GM12878 (cell line): Measurements from ENCODE around the gene DNAJC17. TPM values are rescaled to one million over a fixed set of nuclear protein-coding genes. Genes with fewer than 3 reads are reported as not detected.

Source experiments
- ATAC-seq: fragments of 200-7000 bp; cut with Tn5 transposase; 3 replicates; pipeline ENCODE4 v1.9.1; 2020; ENCODE audit warnings: mild to moderate bottlenecking, moderate library complexity
- BruUV-seq: library from RNA; stranded (reverse); fragments of 400-500 nt; replicated peaks from 2 replicates; lab custom pipeline; 2021; lab: Mats Ljungman, UMichigan
- CTCF ChIA-PET: fragments of 300-600 bp; sonication (Branson Sonifier 250); formaldehyde crosslinking; extraction: SDS; loops from one replicate; lab custom pipeline; 2021; ENCODE audit warnings: inconsistent platforms; lab: Yijun Ruan, JAX
- POLR2A ChIA-PET: fragments of 350-600 bp; formaldehyde crosslinking; extraction: SDS; loops from one replicate; lab custom pipeline; 2021; ENCODE audit warnings: inconsistent platforms; lab: Charles Lee
- RAD21 ChIA-PET: fragments of 300-600 bp; sonication (Branson Sonifier 250); formaldehyde crosslinking; loops from one replicate; lab custom pipeline; 2023; ENCODE audit warnings: antibody characterized with exemption; ENCODE audit not compliant: unreplicated experiment; lab: Charles Lee
- SMC1A ChIA-PET: fragments of 300-600 bp; sonication (Branson Sonifier 250); formaldehyde crosslinking; loops from one replicate; lab custom pipeline; 2023; ENCODE audit not compliant: unreplicated experiment, uncharacterized antibody; lab: Charles Lee
- DNase-seq: peaks from one replicate; pipeline ENCODE4 v3.0.0-alpha.2; 2011; ENCODE audit warnings: low read depth, low spot score
- FAIRE-seq: peaks from 3 replicates; lab custom pipeline; 2011; peaks lifted over from hg19 to GRCh38; lab: Jason Lieb, UNC
- H2AFZ ChIP-seq: 2 replicates; pipeline ENCODE4 v1.6.0; 2011; ENCODE audit warnings: low read depth, low read length, control low read depth; ENCODE audit not compliant: control insufficient read depth
- H3K27ac ChIP-seq: 2 replicates; pipeline ENCODE4 v1.5.1; 2011; ENCODE audit warnings: control low read depth; ENCODE audit not compliant: control insufficient read depth, insufficient read depth
- H3K27me3 ChIP-seq, 2 experiments: replicated peaks in 1 of 2; 2 replicates each; pipeline versions ENCODE4 v1.6.0 to v1.6.1; 2011; ENCODE audit warnings: low read length in 1 of 2; ENCODE audit not compliant: control insufficient read depth in 2 of 2, insufficient read depth in 2 of 2
- H3K36me3 ChIP-seq, 2 experiments: 2 replicates each; pipeline ENCODE4 v1.5.1; 2011; ENCODE audit warnings: low read length in 1 of 2; ENCODE audit not compliant: control insufficient read depth in 2 of 2, insufficient read depth in 2 of 2
- H3K4me1 ChIP-seq: 2 replicates; pipeline ENCODE4 v1.6.1; 2011; ENCODE audit warnings: mild to moderate bottlenecking, low read length, moderate library complexity, mixed read lengths; ENCODE audit not compliant: control insufficient read depth, insufficient read depth
- H3K4me2 ChIP-seq: 2 replicates; pipeline ENCODE4 v1.6.0; 2011; ENCODE audit warnings: control low read depth; ENCODE audit not compliant: control insufficient read depth, insufficient read depth
- H3K4me3 ChIP-seq: fragments of 200-600 bp; sonication (generic); 2 replicates; pipeline ENCODE4 v1.5.1; 2016
- H3K79me2 ChIP-seq: 2 replicates; pipeline ENCODE4 v1.6.0; 2011; ENCODE audit warnings: low read length; ENCODE audit not compliant: control insufficient read depth, insufficient read depth
- H3K9ac ChIP-seq: 2 replicates; pipeline ENCODE4 v1.8.0; 2011; ENCODE audit warnings: low read length, control low read depth, mixed read lengths; ENCODE audit not compliant: control insufficient read depth, insufficient read depth
- H3K9me3 ChIP-seq: replicated peaks from 3 replicates; pipeline ENCODE4 v1.5.1; 2011; ENCODE audit warnings: mild to moderate bottlenecking, low read length; ENCODE audit not compliant: control insufficient read depth, insufficient read depth
- H4K20me1 ChIP-seq: 2 replicates; pipeline ENCODE4 v1.6.0; 2011; ENCODE audit not compliant: control insufficient read depth, insufficient read depth
- CBFB ChIP-seq: IDR thresholded peaks from 2 replicates; pipeline ENCODE4 v1.6.1; 2016; ENCODE audit warnings: antibody characterized with exemption, low read depth
- FOS ChIP-seq: IDR thresholded peaks from 3 replicates; pipeline ENCODE4 v1.6.1; 2011; ENCODE audit warnings: borderline replicate concordance; ENCODE audit not compliant: insufficient read length; ENCODE audit errors: extremely low read depth
- POU2F2 ChIP-seq: IDR thresholded peaks from 3 replicates; pipeline ENCODE4 v1.6.1; 2011; ENCODE audit warnings: low read depth, mild to moderate bottlenecking, low read length, borderline replicate concordance
- STAT3 ChIP-seq: IDR thresholded peaks from 2 replicates; pipeline ENCODE4 v1.6.1; 2011; ENCODE audit warnings: low read depth, low read length, improper control_type of control experiment
- TCF3 ChIP-seq: IDR thresholded peaks from 2 replicates; pipeline ENCODE4 v1.6.1; 2012; ENCODE audit warnings: low read depth, mild to moderate bottlenecking, low read length, borderline replicate concordance; ENCODE audit not compliant: insufficient read depth
- WGBS: methylation state at CpG from one replicate; pipeline ENCODE4 v1.1.6; 2016; ENCODE audit warnings: low lambda C conversion rate; ENCODE audit not compliant: insufficient replicate concordance, insufficient coverage; ENCODE audit errors: missing lambda C conversion rate; 5-methylcytosine and 5-hydroxymethylcytosine counted together
- in situ Hi-C: fragments of 300-500 bp; cut with MboI; formaldehyde crosslinking; loops from 9 replicates; pipeline ENCODE4 v1.14.3; 2018; ENCODE audit warnings: mixed read lengths
- intact Hi-C: fragments of 100-400 bp; cut with micrococcal nuclease; formaldehyde crosslinking; loops from one replicate; pipeline ENCODE4 v1.14.2; 2022; ENCODE audit not compliant: unreplicated experiment
- polyA plus RNA-seq, 11 experiments: library from polyadenylated mRNA; depleted of rRNA in 4 of 11; unstranded in 6 of 11; stranded (reverse) in 5 of 11; fragments of >200 nt; fragmentation: Nextera tagmentation in 4 of 11; fragmentation: Illumina TruSeq in 1 of 11; extraction: Ambion mirVana in 4 of 11; extraction: Trizol in 1 of 11; gene quantifications; 1 replicate in 1 of 11; 2 replicates in 10 of 11; pipeline versions ENCODE4 v1.2.1 to v1.2.3, GENCODE V29; 2011 to 2016; ENCODE audit warnings: inconsistent platforms in 2 of 11, missing spikeins in 2 of 11, low read depth in 1 of 11
- total RNA-seq, 4 experiments: library from RNA; depleted of rRNA in 3 of 4; stranded (reverse); fragments of >200 nt in 3 of 4; fragmentation: Illumina TruSeq in 1 of 4; extraction: Trizol in 1 of 4; gene quantifications; 2 replicates each; pipeline versions ENCODE4 v1.2.1 to v1.2.3, GENCODE V29; 2013 to 2021

DNAJC17 gene
- total and polyA plus RNA-seq, 10 of the 15 experiments (the other 5 are each of a cell fraction or from before 2014, with no cell fraction given), result 6.1 to 62.8 (median 45.4) TPM

- intact Hi-C loops, result no loop called here
- Histone ChIP-seq H2AFZ (no peak overlapping the region), H3K4me3 (no peak overlapping the region), H3K4me2 (no peak overlapping the region), H3K27me3 (no peaks in the 10 kb centered on the region), H3K36me3 (no peaks in the 10 kb centered on the region), H3K27ac (no peak overlapping the region), H3K4me1 (no peaks in the 10 kb centered on the region), H3K9me3 (no peaks in the 10 kb centered on the region), H3K79me2 (no peaks in the 10 kb centered on the region; the same call in 1 of the 2 replicates), H3K9ac (no peak overlapping the region), H4K20me1 (no peaks in the 10 kb centered on the region)
- FAIRE-seq (no peak), DNase-seq (no peak), ATAC-seq (no peak)
- in situ Hi-C loops, result no loop called here
- CTCF ChIA-PET, result interaction anchor here (1.2 kb wide), 1 partner anchor 60 kb away, joined by 3 read pairs; no protein-coding TSS in a partner anchor
- TF ChIP-seq TCF3 (no peak), STAT3 (no peak), FOS (no peak), POU2F2 (no peak)
- no TSS peak for BruUV-seq
- WGBS, result 96% methylated on average over 3 of the region's 3 CpGs
- SMC1A ChIA-PET, result no interaction called here
- RAD21 ChIA-PET, result interaction anchor here (1.5 kb wide), 1 partner anchor 92 kb away, joined by 5 read pairs; no protein-coding TSS in a partner anchor
- POLR2A ChIA-PET, result interaction anchor here (1.6 kb wide), 1 partner anchor 61 kb away, joined by 4 read pairs; no protein-coding TSS in a partner anchor
Measured at GRCh38 chr15:40799523-40799922, 7.8 kb downstream of the DNAJC17 start.

- H2AFZ ChIP-seq, result no peak overlapping the region
- no peak overlapping the region for H3K27ac ChIP-seq
- no peaks in the 10 kb centered on the region; the same call in 1 of the 2 replicates for H3K79me2 ChIP-seq
- no peak overlapping the region for H3K4me2 ChIP-seq
- CTCF ChIA-PET, result interaction anchor here (0.6 to 0.7 kb wide), 3 partner anchors 102 to 207 kb away, joined by 4 to 6 read pairs (median 4); no protein-coding TSS in a partner anchor
- no peaks in the 10 kb centered on the region for H3K9me3 ChIP-seq
- no peaks in the 10 kb centered on the region for H3K36me3 ChIP-seq
- H3K27me3 ChIP-seq, result no peaks in the 10 kb centered on the region
- POLR2A ChIA-PET, result interaction anchor here (0.7 kb wide), 1 partner anchor 352 kb away, joined by 4 read pairs; no protein-coding TSS in a partner anchor
- intact Hi-C loops, result no loop called here
- SMC1A ChIA-PET, result interaction anchor here (0.7 to 1.3 kb wide), 2 partner anchors 9 to 101 kb away, joined by 4 to 5 read pairs; partner anchors contain the start of gene RAD51
- BruUV-seq, result no TSS peak
- no peaks in the 10 kb centered on the region for H3K4me1 ChIP-seq
- H3K4me3 ChIP-seq, result no peak overlapping the region
- DNase-seq, result no peak
- WGBS, result 95% methylated on average over 5 of the region's 5 CpGs
- RAD21 ChIA-PET, result interaction anchor here (0.7 to 1.8 kb wide), 2 partner anchors 10 to 62 kb away, joined by 3 to 4 read pairs; no protein-coding TSS in a partner anchor
- no peak for ATAC-seq
- in situ Hi-C loops, result no loop called here
- no peak for TF ChIP-seq CBFB
- no peak overlapping the region for H3K9ac ChIP-seq
- FAIRE-seq, result no peak
- no peaks in the 10 kb centered on the region for H4K20me1 ChIP-seq
Measured at GRCh38 chr15:40796512-40796911, 10.8 kb downstream of the DNAJC17 start.
